Natural killer cell (primary cell): ENCODE measurements around the gene POLR2H. TPM values are rescaled to one million over a fixed set of nuclear protein-coding genes. Genes with fewer than 3 reads are reported as not detected.
A peak's percentile ranks its signal among the peaks of the same experiment; 100 is the strongest.

Experiments
- ATAC-seq, 3 donors: fragments of 150-1000 bp in 2 of 3; fragments of 200-7000 bp in 1 of 3; cut with Tn5 transposase; 1 replicate in 1 of 3; 2 replicates in 2 of 3; pipeline ENCODE4 v1.10.0; 2021; ENCODE audit warnings: mild to moderate bottlenecking in 2 of 3, moderate library complexity in 2 of 3
- DNase-seq, 2 donors: peaks; one replicate each; pipeline versions ENCODE4 v3.0.0 to v3.0.0-alpha.2; 2013 to 2021; ENCODE audit warnings: mixed read lengths in 1 of 2
- H3K27ac ChIP-seq: one replicate; pipeline ENCODE4 v1.5.1; 2013; ENCODE audit warnings: mild to moderate bottlenecking, low read length
- H3K27me3 ChIP-seq: one replicate; pipeline ENCODE4 v1.6.1; 2013; ENCODE audit warnings: low read length; ENCODE audit not compliant: control insufficient read depth, insufficient read depth
- H3K36me3 ChIP-seq: one replicate; pipeline ENCODE4 v1.6.1; 2013; ENCODE audit warnings: low read length; ENCODE audit not compliant: control insufficient read depth, insufficient read depth
- H3K4me1 ChIP-seq: one replicate; pipeline ENCODE4 v1.6.1; 2013; ENCODE audit warnings: low read length; ENCODE audit not compliant: control insufficient read depth, insufficient read depth
- H3K4me3 ChIP-seq: one replicate; pipeline ENCODE4 v1.5.1; 2013; ENCODE audit warnings: low read length
- H3K9me3 ChIP-seq: one replicate; pipeline ENCODE4 v1.6.1; 2013; ENCODE audit warnings: low read length; ENCODE audit not compliant: control insufficient read depth, insufficient read depth
- H3K27ac Mint-ChIP-seq, 2 donors: one replicate each; pipeline ENCODE4 v1.8.0; 2022; ENCODE audit warnings: mild to moderate bottlenecking in 2 of 2, mixed read lengths in 2 of 2, moderate library complexity in 1 of 2
- H3K27me3 Mint-ChIP-seq, 2 donors: one replicate each; pipeline ENCODE4 v1.8.0; 2022; ENCODE audit warnings: low read depth in 2 of 2, mixed read lengths in 2 of 2
- H3K36me3 Mint-ChIP-seq: one replicate; pipeline ENCODE4 v1.8.0; 2022; ENCODE audit warnings: mixed read lengths
- H3K4me1 Mint-ChIP-seq, 2 donors: one replicate each; pipeline ENCODE4 v1.8.0; 2022; ENCODE audit warnings: mixed read lengths in 2 of 2
- H3K4me3 Mint-ChIP-seq: one replicate; pipeline ENCODE4 v1.8.0; 2022; ENCODE audit warnings: mild to moderate bottlenecking, moderate library complexity, mixed read lengths
- H3K9me3 Mint-ChIP-seq, 2 donors: one replicate each; pipeline ENCODE4 v1.8.0; 2022; ENCODE audit warnings: mixed read lengths in 2 of 2
- CTCF ChIP-seq: fragments of 200-600 bp; IDR thresholded peaks from one replicate; pipeline ENCODE4 v1.8.0; 2022; ENCODE audit warnings: antibody characterized with exemption
- WGBS: methylation state at CpG from one replicate; pipeline ENCODE4 v1.1.7; 2013; ENCODE audit warnings: missing lambda C conversion rate; ENCODE audit not compliant: insufficient coverage; 5-methylcytosine and 5-hydroxymethylcytosine counted together
- intact Hi-C: fragments of 100-400 bp; cut with micrococcal nuclease; formaldehyde crosslinking; loops from one replicate; pipeline ENCODE4 v1.14.2; 2022
- total RNA-seq, 4 donors: library from RNA; stranded (reverse); fragments of 120-200 nt in 1 of 4; gene quantifications; one replicate each; pipeline versions ENCODE4 v1.2.3 to v1.2.4, GENCODE V29; 2013 to 2022

The POLR2H gene
- total RNA-seq, 3 donors from 2014 or later (not counting 1 experiment from before 2014, with no cell fraction given): 33.0 to 49.8 (median 41.1) TPM

DNA sequence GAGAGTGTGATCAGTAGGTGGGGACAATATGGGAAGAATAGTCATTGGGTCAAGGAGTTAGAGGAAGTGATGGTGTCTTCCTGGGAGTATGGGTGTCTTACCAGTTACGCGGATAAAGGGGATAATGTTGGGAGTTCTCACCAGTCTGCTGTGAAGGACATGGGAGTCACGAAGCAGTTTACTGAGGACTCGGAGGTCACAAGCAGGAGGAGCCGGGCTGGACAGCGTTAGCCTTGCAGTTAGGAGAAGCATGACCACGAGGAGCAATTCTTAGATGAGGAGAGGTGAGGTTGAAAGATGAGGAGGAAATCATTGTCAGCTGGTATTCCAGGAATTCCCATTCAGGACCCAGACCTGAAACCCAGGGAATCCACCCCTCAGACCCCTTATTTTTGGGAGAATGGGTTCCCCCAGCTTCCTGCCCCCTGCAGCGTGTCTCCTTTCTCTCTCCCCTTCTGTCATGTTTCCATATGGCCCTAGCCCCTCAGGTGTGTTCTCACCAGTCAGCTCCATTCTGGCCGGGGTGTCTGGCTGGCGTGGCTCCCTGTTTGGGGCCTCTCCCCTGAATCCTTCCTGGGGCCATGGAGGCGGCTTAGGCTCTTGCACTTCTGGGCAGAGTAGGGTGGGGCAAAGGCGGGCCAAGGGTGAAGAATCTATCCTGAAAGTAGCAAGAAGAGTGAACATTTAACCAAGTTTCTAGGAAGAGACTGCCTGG is 14.4 kb downstream of the POLR2H start:
- H3K27ac Mint-ChIP-seq: no peak overlapping the region

GRCh38 chr3:184377374-184377773 is 15.9 kb downstream of the POLR2H start:
- H3K27ac Mint-ChIP-seq: no peak overlapping the region
- H3K27me3 ChIP-seq: peaks cover 18% of the 10 kb centered on the region
- ATAC-seq (no peak), DNase-seq (no peak)
- H3K4me3 Mint-ChIP-seq: no peak overlapping the region
- no peaks in the 10 kb centered on the region for H3K9me3 ChIP-seq
- peaks cover 47 to 66% of the 10 kb centered on the region in 2 donors for H3K27me3 Mint-ChIP-seq
- H3K4me1 Mint-ChIP-seq: peaks cover 0 to 20% of the 10 kb centered on the region in 2 donors
- no peak for TF ChIP-seq CTCF
- intact Hi-C loops: no loop called here
- H3K9me3 Mint-ChIP-seq: no peaks in the 10 kb centered on the region
- H3K4me1 ChIP-seq: peaks cover 14% of the 10 kb centered on the region
- no peak overlapping the region for H3K4me3 ChIP-seq
- WGBS: 53% methylated on average over 5 of the region's 5 CpGs
- no peak overlapping the region for H3K27ac ChIP-seq
- H3K36me3 ChIP-seq: no peaks in the 10 kb centered on the region
- no peaks in the 10 kb centered on the region for H3K36me3 Mint-ChIP-seq

More for the DNA sequence above, 14.4 kb downstream of the POLR2H start:
- Mint-ChIP-seq H3K4me1 (peaks cover 0 to 18% of the 10 kb centered on the region in 2 donors), H3K9me3 (no peaks in the 10 kb centered on the region), H3K4me3 (no peak overlapping the region), H3K36me3 (no peaks in the 10 kb centered on the region), H3K27me3 (peaks cover 47 to 52% of the 10 kb centered on the region in 2 donors)
- no peak for ATAC-seq
- intact Hi-C loops: no loop called here
- Histone ChIP-seq H3K4me1 (peaks cover 5% of the 10 kb centered on the region), H3K36me3 (no peaks in the 10 kb centered on the region), H3K9me3 (no peaks in the 10 kb centered on the region), H3K4me3 (no peak overlapping the region), H3K27me3 (peaks cover 8% of the 10 kb centered on the region), H3K27ac (no peak overlapping the region)
- WGBS: 88% methylated on average over 12 of the region's 12 CpGs
- TF ChIP-seq CTCF: no peak
- no peak for DNase-seq

GRCh38 chr3:184377882-184378445 is 16.5 kb downstream of the POLR2H start, which contains the start of gene THPO:
TSS of gene THPO (minus strand) at chr3:184378207. CDS start at chr3:184376259, 1,948 bp downstream.
- peaks cover 0 to 20% of the 10 kb centered on the region in 2 donors for H3K4me1 Mint-ChIP-seq
- H3K36me3 ChIP-seq: no peaks in the 10 kb centered on the region
- no peaks in the 10 kb centered on the region for H3K9me3 ChIP-seq
- peaks cover 14% of the 10 kb centered on the region for H3K4me1 ChIP-seq
- no peak for DNase-seq
- H3K36me3 Mint-ChIP-seq: no peaks in the 10 kb centered on the region
- no peak for TF ChIP-seq CTCF
- 85% methylated on average over 6 of the region's 7 CpGs for WGBS
- intact Hi-C loops: no loop called here
- no peaks in the 10 kb centered on the region for H3K9me3 Mint-ChIP-seq
- H3K27ac Mint-ChIP-seq: no peak within 1 kb of the TSS
- H3K27me3 ChIP-seq: peaks cover 23% of the 10 kb centered on the region
- H3K27ac ChIP-seq: no peak within 1 kb of the TSS
- H3K4me3 ChIP-seq: no peak within 1 kb of the TSS
- H3K4me3 Mint-ChIP-seq: peak within 1 kb of the TSS; percentile 83
- no peak for ATAC-seq
- H3K27me3 Mint-ChIP-seq: peaks cover 47 to 72% of the 10 kb centered on the region in 2 donors
